Lung (tissue), 12 donors: ENCODE results near the gene WDFY1. TPM values are rescaled to one million over a fixed set of nuclear protein-coding genes. Genes with fewer than 3 reads are reported as not detected.
A peak's percentile ranks its signal among the peaks of the same experiment; 100 is the strongest.

Experiments
- ATAC-seq: fragments of 200-7000 bp; cut with Tn5 transposase; one replicate; pipeline ENCODE4 v1.9.1; 2020; ENCODE audit warnings: moderate number of reproducible peaks; ENCODE audit not compliant: insufficient read depth, low FRiP score
- DNase-seq, 3 donors: peaks; one replicate each; pipeline ENCODE4 v3.0.0-alpha.2; 2013 to 2017
- H3K27ac ChIP-seq, 2 donors: one replicate each; pipeline ENCODE4 v1.5.1; 2013; ENCODE audit warnings: mild to moderate bottlenecking in 2 of 2, moderate library complexity in 2 of 2, control low read depth in 1 of 2, inconsistent platforms in 1 of 2, low read depth in 1 of 2, low read length in 1 of 2
- H3K27me3 ChIP-seq, 3 donors: one replicate each; pipeline ENCODE4 v1.5.1; 2013; ENCODE audit warnings: low read length in 2 of 3; ENCODE audit not compliant: control insufficient read depth in 3 of 3, insufficient read depth in 3 of 3
- H3K36me3 ChIP-seq, 4 donors: one replicate each; pipeline ENCODE4 v1.5.1; 2013; ENCODE audit warnings: low read length in 4 of 4, mild to moderate bottlenecking in 1 of 4, moderate library complexity in 1 of 4; ENCODE audit not compliant: control insufficient read depth in 4 of 4, insufficient read depth in 4 of 4
- H3K4me1 ChIP-seq, 5 donors: one replicate each; pipeline ENCODE4 v1.5.1; 2013; ENCODE audit warnings: low read length in 5 of 5, mild to moderate bottlenecking in 2 of 5, moderate library complexity in 1 of 5; ENCODE audit not compliant: control insufficient read depth in 5 of 5, insufficient read depth in 5 of 5
- H3K4me3 ChIP-seq: one replicate; pipeline ENCODE4 v1.5.1; 2013; ENCODE audit warnings: mild to moderate bottlenecking, control low read depth, moderate library complexity
- H3K9ac ChIP-seq, 2 donors: one replicate each; pipeline ENCODE4 v1.5.1; 2013; ENCODE audit warnings: low read length in 2 of 2, control low read depth in 1 of 2; ENCODE audit not compliant: insufficient read depth in 1 of 2
- H3K9me3 ChIP-seq, 4 donors: one replicate each; pipeline ENCODE4 v1.5.1; 2013; ENCODE audit warnings: low read length in 3 of 4, mild to moderate bottlenecking in 1 of 4, moderate library complexity in 1 of 4; ENCODE audit not compliant: control insufficient read depth in 4 of 4, insufficient read depth in 3 of 4
- CTCF ChIP-seq: IDR thresholded peaks from 2 replicates; pipeline ENCODE4 v1.5.1; 2012; ENCODE audit warnings: mild to moderate bottlenecking; ENCODE audit errors: control extremely low read depth, extremely low read depth
- WGBS, 2 donors: extraction: QIAGEN DNeasy Blood & Tissue Kit; methylation state at CpG; one replicate each; pipeline ENCODE4 v1.1.7; 2013; 5-methylcytosine and 5-hydroxymethylcytosine counted together
- polyA plus RNA-seq, 2 donors: library from polyadenylated mRNA; stranded (reverse); fragments of 200-250 nt; gene quantifications; one replicate each; pipeline ENCODE4 v1.2.1, GENCODE V29; 2013
- total RNA-seq, 2 donors: library from RNA; depleted of rRNA in 1 of 2; stranded (reverse); fragments of >200 nt in 1 of 2; gene quantifications; one replicate each; pipeline ENCODE4 v1.2.1, GENCODE V29; 2014 to 2021
- donor health status: control.
- donor health status: control.
- donor health status: Bipolar disorder and iron deficiency.
- donor health status: healthy.
- donor health status: DM: yes; HTN: yes; CAD: no.

The WDFY1 gene
- total and polyA plus RNA-seq, 4 donors = 14.5 to 90.9 (median 30.8) TPM

DNA sequence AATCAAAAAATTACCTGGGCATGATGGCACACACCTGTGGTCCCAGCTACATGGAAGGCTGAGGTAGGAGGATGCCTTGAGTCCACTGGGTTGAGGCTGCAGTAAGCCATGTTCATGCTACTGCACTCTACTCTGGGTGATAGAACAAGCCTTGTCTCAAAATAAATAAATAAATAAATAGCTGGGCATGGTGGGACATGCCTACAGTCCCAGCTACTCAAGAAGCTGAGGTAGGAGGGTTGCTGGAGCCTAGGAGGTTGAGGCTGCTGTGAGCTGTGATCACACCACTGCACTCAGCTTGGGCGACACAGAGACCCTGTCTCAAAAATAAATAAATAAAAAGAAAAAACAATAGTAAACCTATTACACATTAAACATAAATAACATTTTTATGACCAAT, 110.7 kb downstream of the WDFY1 start:
- no peak for TF ChIP-seq CTCF
- no peaks in the 10 kb centered on the region for H3K9me3 ChIP-seq
- H3K4me1 ChIP-seq = peaks cover 0 to 12% (median 5%) of the 10 kb centered on the region in 5 donors
- ATAC-seq = no peak
- no peak overlapping the region for H3K9ac ChIP-seq
- no peaks in the 10 kb centered on the region for H3K27me3 ChIP-seq
- DNase-seq = no peak
- 88 to 97% methylated on average over 1 of the region's 1 CpG for WGBS, 2 donors
- no peak overlapping the region for H3K4me3 ChIP-seq
- H3K36me3 ChIP-seq = no peaks in the 10 kb centered on the region
- no peak overlapping the region for H3K27ac ChIP-seq

DNA sequence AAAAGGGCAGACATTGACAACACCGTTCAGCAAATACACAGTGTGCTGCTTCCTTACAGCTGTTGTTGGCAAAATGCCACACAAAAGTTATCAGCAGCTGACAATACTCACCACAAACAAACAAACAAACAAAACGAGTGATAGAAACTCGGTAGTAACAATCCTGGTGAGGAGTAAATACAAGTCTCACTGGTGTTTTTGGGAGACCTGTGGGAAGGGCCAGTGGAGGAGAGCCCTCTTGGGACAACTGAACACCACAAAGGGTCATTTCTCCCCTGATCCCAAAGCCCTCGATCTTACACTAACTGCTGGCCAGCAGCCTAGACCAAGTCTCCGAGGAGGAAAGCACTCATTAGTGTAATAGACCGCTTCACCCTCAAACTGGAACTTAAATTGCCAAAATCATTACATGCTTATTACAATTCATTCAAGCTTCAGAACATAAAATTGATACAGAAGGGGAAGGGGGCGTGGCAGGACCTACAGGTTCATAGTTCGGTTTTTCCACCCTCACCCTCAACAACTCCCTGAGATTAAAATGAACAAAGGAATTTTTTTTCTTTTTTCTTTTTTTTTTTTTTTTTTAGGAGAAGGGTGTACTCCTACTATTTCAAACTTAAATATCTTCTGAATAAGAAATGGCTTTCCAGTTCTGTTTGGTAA, 112.8 kb downstream of the WDFY1 start:
- H3K4me3 ChIP-seq = no peak overlapping the region
- H3K9me3 ChIP-seq = no peaks in the 10 kb centered on the region
- WGBS, 2 donors = 63 to 70% methylated on average over 8 of the region's 8 CpGs
- H3K27ac ChIP-seq = no peak overlapping the region
- no peaks in the 10 kb centered on the region for H3K27me3 ChIP-seq
- H3K9ac ChIP-seq = no peak overlapping the region
- H3K4me1 ChIP-seq = peaks cover 0 to 12% (median 5%) of the 10 kb centered on the region in 5 donors
- H3K36me3 ChIP-seq = no peaks in the 10 kb centered on the region
- ATAC-seq (no peak), DNase-seq (peak in 2 of 3 donors; percentile 54 to 71)
- TF ChIP-seq CTCF = no peak

GRCh38 chr2:223829128-223829527, 116.0 kb downstream of the WDFY1 start:
- Histone ChIP-seq H3K9ac (no peak overlapping the region), H3K27ac (no peak overlapping the region), H3K4me3 (no peak overlapping the region), H3K4me1 (peaks cover 0 to 4% (median 3%) of the 10 kb centered on the region in 5 donors), H3K27me3 (no peaks in the 10 kb centered on the region), H3K9me3 (no peaks in the 10 kb centered on the region), H3K36me3 (no peaks in the 10 kb centered on the region)
- no peak for TF ChIP-seq CTCF
- 94 to 96% methylated on average over 5 of the region's 5 CpGs for WGBS, 2 donors
- DNase-seq = no peak
- ATAC-seq = no peak

GRCh38 chr2:223828314-223828713, 116.8 kb downstream of the WDFY1 start:
- no peak overlapping the region for H3K27ac ChIP-seq
- no peak for TF ChIP-seq CTCF
- no peaks in the 10 kb centered on the region for H3K27me3 ChIP-seq
- peaks cover 0 to 4% (median 3%) of the 10 kb centered on the region in 5 donors for H3K4me1 ChIP-seq
- H3K9me3 ChIP-seq = no peaks in the 10 kb centered on the region
- ATAC-seq = no peak
- no peak overlapping the region for H3K4me3 ChIP-seq
- H3K9ac ChIP-seq = no peak overlapping the region
- DNase-seq = no peak
- 94 to 99% methylated on average over 6 of the region's 6 CpGs for WGBS, 2 donors
- no peaks in the 10 kb centered on the region for H3K36me3 ChIP-seq
